Central memory CD8-positive, alpha-beta T cell (primary cell): ENCODE results near the gene MASP1.

Source experiments
- ATAC-seq: fragments of 150-1000 bp; cut with Tn5 transposase; replicated peaks from 2 replicates; pipeline ENCODE4 v1.10.0; 2022; ENCODE audit warnings: mild to moderate bottlenecking, moderate FRiP score, moderate number of reproducible peaks; ENCODE audit not compliant: poor library complexity, severe bottlenecking; ENCODE audit errors: extremely low read depth
- DNase-seq, 2 donors: peaks; one replicate each; pipeline ENCODE4 v3.0.0; 2021; ENCODE audit warnings: low spot score in 2 of 2
- H3K27ac Mint-ChIP-seq: one replicate; pipeline ENCODE4 v1.8.0; 2022; ENCODE audit warnings: low read depth, mild to moderate bottlenecking, moderate library complexity, mixed read lengths
- H3K27me3 Mint-ChIP-seq: one replicate; pipeline ENCODE4 v1.8.0; 2022; ENCODE audit warnings: mixed read lengths
- H3K36me3 Mint-ChIP-seq: one replicate; pipeline ENCODE4 v1.8.0; 2022; ENCODE audit warnings: mild to moderate bottlenecking, moderate library complexity, mixed read lengths; ENCODE audit not compliant: insufficient read depth
- H3K4me1 Mint-ChIP-seq: one replicate; pipeline ENCODE4 v1.8.0; 2022; ENCODE audit warnings: mixed read lengths
- H3K4me3 Mint-ChIP-seq: one replicate; pipeline ENCODE4 v1.8.0; 2022; ENCODE audit warnings: mild to moderate bottlenecking, moderate library complexity, mixed read lengths
- H3K9me3 Mint-ChIP-seq: one replicate; pipeline ENCODE4 v1.8.0; 2022; ENCODE audit warnings: mixed read lengths

The MASP1 gene

GRCh38 chr3:187314176-187314575, 22.6 kb upstream of the MASP1 start:
- H3K27ac Mint-ChIP-seq, result no peak overlapping the region

DNA sequence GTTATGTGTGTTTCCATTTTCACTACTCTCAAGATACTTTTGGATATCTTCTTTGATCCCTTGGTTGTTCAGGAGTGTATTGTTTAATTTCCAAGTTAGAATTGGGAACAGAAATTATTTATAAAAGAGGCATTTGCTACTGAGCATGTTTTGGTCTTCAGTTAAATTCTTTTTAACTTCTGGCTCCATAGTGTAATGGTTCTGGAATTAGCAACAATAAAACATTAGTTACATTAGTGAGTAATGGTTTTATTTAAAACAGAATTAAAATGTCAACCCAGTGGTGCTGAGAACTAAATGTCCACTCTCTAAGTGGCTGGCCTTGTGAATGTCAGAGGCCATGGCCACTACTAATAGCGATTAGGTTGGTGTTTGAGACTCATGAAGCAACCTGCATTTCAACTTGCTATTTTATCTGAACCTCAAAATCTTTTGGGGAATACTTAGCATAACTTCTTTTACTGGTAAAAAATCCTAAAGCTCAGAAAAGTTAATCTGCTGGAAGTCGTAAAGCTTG, 19.5 kb upstream of the MASP1 start:
- H3K4me1 Mint-ChIP-seq, result no peaks in the 10 kb centered on the region
- ATAC-seq, result no peak
- H3K36me3 Mint-ChIP-seq, result peaks cover 2% of the 10 kb centered on the region
- peaks cover 9% of the 10 kb centered on the region for H3K9me3 Mint-ChIP-seq
- H3K4me3 Mint-ChIP-seq, result no peak overlapping the region
- peaks cover 52% of the 10 kb centered on the region for H3K27me3 Mint-ChIP-seq
- H3K27ac Mint-ChIP-seq, result no peak overlapping the region
- no peak for DNase-seq

More at GRCh38 chr3:187314176-187314575, 22.6 kb upstream of the MASP1 start:
- ATAC-seq (no peak), DNase-seq (no peak)
- H3K36me3 Mint-ChIP-seq, result peaks cover 2% of the 10 kb centered on the region
- peaks cover 9% of the 10 kb centered on the region for H3K9me3 Mint-ChIP-seq
- peaks cover 79% of the 10 kb centered on the region for H3K27me3 Mint-ChIP-seq
- H3K4me3 Mint-ChIP-seq, result no peak overlapping the region
- peaks cover 7% of the 10 kb centered on the region for H3K4me1 Mint-ChIP-seq

DNA sequence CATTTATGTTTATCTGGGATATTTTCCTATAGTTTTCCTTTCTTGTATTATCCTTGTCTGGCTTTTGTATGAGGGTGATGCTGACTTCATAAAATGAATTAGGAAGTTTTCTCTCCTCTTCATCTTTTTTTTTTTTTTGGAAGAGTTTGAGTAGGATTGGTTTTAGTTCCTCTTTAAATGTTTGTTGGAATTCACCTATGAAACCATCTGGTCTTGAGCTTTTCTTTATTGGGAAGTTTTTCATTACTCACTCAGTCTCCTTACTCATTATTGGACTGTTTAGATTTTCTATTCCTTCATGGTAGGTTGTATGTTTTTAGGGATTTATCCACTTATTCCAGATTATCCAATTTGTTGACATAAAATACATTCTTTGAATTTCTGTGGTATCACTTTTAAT, 18.7 kb upstream of the MASP1 start:
- Mint-ChIP-seq H3K9me3 (peaks cover 9% of the 10 kb centered on the region), H3K27ac (no peak overlapping the region), H3K4me1 (no peaks in the 10 kb centered on the region), H3K4me3 (no peak overlapping the region), H3K36me3 (peaks cover 2% of the 10 kb centered on the region), H3K27me3 (peaks cover 51% of the 10 kb centered on the region)
- ATAC-seq (no peak), DNase-seq (no peak)

DNA sequence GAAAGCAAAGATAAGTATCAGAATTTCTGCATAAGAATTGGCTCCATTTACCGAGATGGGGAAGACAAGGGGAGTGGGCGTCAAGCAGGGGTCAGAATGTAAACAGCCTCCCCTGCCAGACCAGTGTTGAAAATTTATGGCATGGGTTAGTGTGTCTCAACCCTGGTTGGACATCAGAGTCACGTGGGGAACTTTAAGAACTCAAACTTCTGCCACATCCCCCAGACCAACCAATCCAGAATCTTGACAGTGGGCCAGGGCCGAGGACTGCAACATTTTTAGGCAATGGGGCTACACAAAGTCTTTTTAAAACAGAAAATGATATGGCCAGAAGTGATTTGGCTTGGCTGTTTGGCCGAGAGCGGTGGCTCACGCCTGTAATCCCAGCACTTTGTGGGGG, 14.3 kb upstream of the MASP1 start:
- peaks cover 22% of the 10 kb centered on the region for H3K27me3 Mint-ChIP-seq
- no peaks in the 10 kb centered on the region for H3K9me3 Mint-ChIP-seq

GRCh38 chr3:187299611-187300010, 8.1 kb upstream of the MASP1 start:
- H3K9me3 Mint-ChIP-seq, result no peaks in the 10 kb centered on the region
- H3K4me3 Mint-ChIP-seq, result no peak overlapping the region
- ATAC-seq (no peak), DNase-seq (no peak)
- peaks cover 2% of the 10 kb centered on the region for H3K36me3 Mint-ChIP-seq
- no peak overlapping the region for H3K27ac Mint-ChIP-seq
- no peaks in the 10 kb centered on the region for H3K4me1 Mint-ChIP-seq
- peaks cover 6% of the 10 kb centered on the region for H3K27me3 Mint-ChIP-seq

More for the DNA sequence above, 14.3 kb upstream of the MASP1 start:
- H3K4me3 Mint-ChIP-seq, result no peak overlapping the region
- no peak for ATAC-seq
- H3K36me3 Mint-ChIP-seq, result peaks cover under 1% of the 10 kb centered on the region
- DNase-seq, result no peak
- no peaks in the 10 kb centered on the region for H3K4me1 Mint-ChIP-seq
- H3K27ac Mint-ChIP-seq, result no peak overlapping the region

GRCh38 chr3:187296911-187297310, 5.4 kb upstream of the MASP1 start:
- Mint-ChIP-seq H3K4me1 (peaks cover under 1% of the 10 kb centered on the region), H3K4me3 (no peak overlapping the region), H3K27me3 (no peaks in the 10 kb centered on the region), H3K36me3 (peaks cover 2% of the 10 kb centered on the region), H3K9me3 (no peaks in the 10 kb centered on the region), H3K27ac (no peak overlapping the region)
- ATAC-seq, result no peak
- no peak for DNase-seq

DNA sequence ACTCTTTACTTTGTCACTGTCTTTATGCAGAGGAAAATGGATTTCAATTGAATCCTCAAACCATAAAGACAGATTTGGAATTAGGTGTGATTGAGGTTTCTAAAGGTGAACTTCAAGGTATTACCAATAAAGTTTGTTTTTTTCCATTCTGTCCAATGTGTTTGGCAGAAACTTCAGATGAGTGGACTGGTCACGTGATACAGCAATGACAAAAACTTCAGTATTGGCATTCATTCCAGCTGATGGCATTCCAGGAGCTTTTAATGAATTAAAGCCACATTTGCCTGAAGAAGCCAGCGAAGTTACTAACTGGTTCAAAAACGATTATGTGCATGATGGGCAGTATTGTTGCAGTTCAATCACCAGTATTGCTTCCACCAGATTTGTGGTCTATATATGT, 4.5 kb upstream of the MASP1 start:
- DNase-seq (no peak), ATAC-seq (no peak)
- Mint-ChIP-seq H3K36me3 (peaks cover 2% of the 10 kb centered on the region), H3K4me3 (no peak overlapping the region), H3K9me3 (no peaks in the 10 kb centered on the region), H3K27me3 (no peaks in the 10 kb centered on the region), H3K27ac (no peak overlapping the region), H3K4me1 (peaks cover 5% of the 10 kb centered on the region)

- H3K9me3 Mint-ChIP-seq, result no peaks in the 10 kb centered on the region
- no peaks in the 10 kb centered on the region for H3K27me3 Mint-ChIP-seq
- ATAC-seq, result no peak
- no peak overlapping the region for H3K27ac Mint-ChIP-seq
- DNase-seq, result no peak
- no peaks in the 10 kb centered on the region for H3K36me3 Mint-ChIP-seq
- H3K4me3 Mint-ChIP-seq, result no peak overlapping the region
- H3K4me1 Mint-ChIP-seq, result peaks cover 5% of the 10 kb centered on the region
Observed at GRCh38 chr3:187295316-187296034, 3.9 kb upstream of the MASP1 start.

GRCh38 chr3:187293516-187294430, 2.2 kb upstream of the MASP1 start:
- Mint-ChIP-seq H3K4me3 (no peak overlapping the region), H3K9me3 (no peaks in the 10 kb centered on the region)
- ATAC-seq, result no peak

GRCh38 chr3:187292631-187293515, 1.3 kb upstream of the MASP1 start:
- H3K9me3 Mint-ChIP-seq, result no peaks in the 10 kb centered on the region
- H3K4me3 Mint-ChIP-seq, result no peak overlapping the region
- no peak for DNase-seq
- H3K27ac Mint-ChIP-seq, result no peak overlapping the region
- H3K4me1 Mint-ChIP-seq, result peaks cover 5% of the 10 kb centered on the region
- no peaks in the 10 kb centered on the region for H3K27me3 Mint-ChIP-seq
- no peaks in the 10 kb centered on the region for H3K36me3 Mint-ChIP-seq
- no peak for ATAC-seq

More at GRCh38 chr3:187293516-187294430, 2.2 kb upstream of the MASP1 start:
- Mint-ChIP-seq H3K4me1 (peaks cover 5% of the 10 kb centered on the region), H3K27ac (no peak overlapping the region), H3K27me3 (no peaks in the 10 kb centered on the region), H3K36me3 (no peaks in the 10 kb centered on the region)
- DNase-seq, result no peak

GRCh38 chr3:187292181-187292580, 644 bp upstream of the MASP1 start:
- no peak for DNase-seq
- no peak overlapping the region for H3K4me3 Mint-ChIP-seq

GRCh38 chr3:187291001-187291511, 481 bp downstream of the MASP1 start:
- Mint-ChIP-seq H3K36me3 (no peaks in the 10 kb centered on the region), H3K4me1 (peaks cover 5% of the 10 kb centered on the region), H3K4me3 (no peak overlapping the region), H3K9me3 (no peaks in the 10 kb centered on the region), H3K27me3 (no peaks in the 10 kb centered on the region), H3K27ac (no peak overlapping the region)
- DNase-seq (no peak), ATAC-seq (no peak)

More at GRCh38 chr3:187292181-187292580, 644 bp upstream of the MASP1 start:
- ATAC-seq, result no peak
- H3K36me3 Mint-ChIP-seq, result no peaks in the 10 kb centered on the region
- no peak overlapping the region for H3K27ac Mint-ChIP-seq
- no peaks in the 10 kb centered on the region for H3K27me3 Mint-ChIP-seq
- H3K9me3 Mint-ChIP-seq, result no peaks in the 10 kb centered on the region
- H3K4me1 Mint-ChIP-seq, result peaks cover 5% of the 10 kb centered on the region
